NCI-H2227 treated with DMSO at 0.1 percent for 48 hours (cell line): ENCODE measurements around the gene HOOK1.
"Not testable (repeated sequence)": the region's sequence is repeated elsewhere in the genome, so short reads cannot be mapped to it uniquely, and the experiment has no call there.

ENCODE experiments used
- DNase-seq: peaks from one replicate; lab custom pipeline; 2025; lab: John Stamatoyannopoulos, UW

The HOOK1 gene

GRCh38 chr1:59885160-59885832 lies 70.5 kb downstream of the HOOK1 start:
- DNase-seq, result no peak

- no peak for DNase-seq
These were observed 78.4 kb downstream of the HOOK1 start for GRCh38 chr1:59892841-59893811.

GRCh38 chr1:59897165-59897564 lies 82.4 kb downstream of the HOOK1 start:
- DNase-seq, result no peak

GRCh38 chr1:59898927-59899326 lies 84.2 kb downstream of the HOOK1 start:
- no peak for DNase-seq

- DNase-seq, result no peak
These were observed 85.9 kb downstream of the HOOK1 start for GRCh38 chr1:59900640-59901039.

- no peak for DNase-seq
These were observed 87.1 kb downstream of the HOOK1 start for GRCh38 chr1:59901770-59902388.

GRCh38 chr1:59903141-59903754 lies 88.5 kb downstream of the HOOK1 start:
- DNase-seq, result peak; percentile 6

- DNase-seq, result no peak
These were observed 92.2 kb downstream of the HOOK1 start for GRCh38 chr1:59906931-59907330.

GRCh38 chr1:59908084-59908483 lies 93.3 kb downstream of the HOOK1 start:
- no peak for DNase-seq

- DNase-seq, result no peak
These were observed 93.9 kb downstream of the HOOK1 start for GRCh38 chr1:59908682-59909081.

- DNase-seq, result not testable (repeated sequence)
These were observed 100.1 kb downstream of the HOOK1 start for GRCh38 chr1:59914791-59915286.

GRCh38 chr1:59915516-59915915 lies 100.8 kb downstream of the HOOK1 start:
- DNase-seq, result no peak

- DNase-seq, result no peak
These were observed 102.5 kb downstream of the HOOK1 start for GRCh38 chr1:59917026-59917784.

GRCh38 chr1:59917785-59918180 lies 103.0 kb downstream of the HOOK1 start:
- no peak for DNase-seq

GRCh38 chr1:59919746-59920145 lies 105.0 kb downstream of the HOOK1 start:
- DNase-seq, result no peak

- not testable (repeated sequence) for DNase-seq
These were observed 106.6 kb downstream of the HOOK1 start for GRCh38 chr1:59921258-59921899.

GRCh38 chr1:59924653-59925052 lies 109.9 kb downstream of the HOOK1 start:
- DNase-seq, result no peak
